Transverse colon (tissue), 4 donors: Measurements from ENCODE around the gene TOP2B. TPM values are rescaled to one million over a fixed set of nuclear protein-coding genes. Genes with fewer than 3 reads are reported as not detected.

Experiments used
- DNase-seq: peaks from one replicate; pipeline ENCODE4 v3.0.0-alpha.2; 2019
- H3K27ac ChIP-seq, 4 donors: fragments of 200-600 bp; sonication (generic); 2 replicates each; pipeline ENCODE4 v1.5.1; 2016 to 2018; ENCODE audit warnings: inconsistent platforms in 4 of 4
- H3K27me3 ChIP-seq: fragments of 200-600 bp; sonication (generic); 2 replicates; pipeline ENCODE4 v1.5.1; 2017; ENCODE audit warnings: inconsistent platforms
- H3K36me3 ChIP-seq, 4 donors: fragments of 200-600 bp; sonication (generic); 2 replicates each; pipeline ENCODE4 v1.5.1; 2017 to 2019; ENCODE audit warnings: inconsistent platforms in 4 of 4
- H3K4me1 ChIP-seq, 4 donors: fragments of 200-600 bp; sonication (generic); 2 replicates each; pipeline ENCODE4 v1.5.1; 2017 to 2020; ENCODE audit warnings: inconsistent platforms in 4 of 4
- H3K4me3 ChIP-seq, 4 donors: fragments of 200-600 bp; sonication (generic); 1 replicate in 1 of 4; 2 replicates in 3 of 4; pipeline versions ENCODE4 v1.5.1 to v1.6.1; 2017 to 2019; ENCODE audit warnings: inconsistent platforms in 4 of 4
- H3K9me3 ChIP-seq, 2 donors: fragments of 200-600 bp; sonication (generic); 2 replicates each; pipeline ENCODE4 v1.5.1; 2017 to 2019; ENCODE audit warnings: inconsistent platforms in 2 of 2
- CTCF ChIP-seq, 5 experiments: fragments of 200-600 bp in 3 of 5; fragments of 450-650 bp in 2 of 5; sonication (generic) in 3 of 5; IDR thresholded peaks; 1 replicate in 2 of 5; 2 replicates in 3 of 5; pipeline ENCODE4 v1.5.1; 2016 to 2017; ENCODE audit warnings: antibody characterized with exemption in 5 of 5, inconsistent platforms in 3 of 5, mild to moderate bottlenecking in 2 of 5, moderate library complexity in 1 of 5
- EP300 ChIP-seq: sonication (generic); formaldehyde crosslinking; IDR thresholded peaks from one replicate; pipeline ENCODE4 v1.6.1; 2017; ENCODE audit warnings: antibody characterized with exemption, low read depth
- POLR2A ChIP-seq: fragments of 450-650 bp; IDR thresholded peaks from one replicate; pipeline ENCODE4 v1.6.1; 2016; ENCODE audit warnings: antibody characterized with exemption, mild to moderate bottlenecking, moderate library complexity
- POLR2AphosphoS5 ChIP-seq, 3 donors: sonication (generic); formaldehyde crosslinking; IDR thresholded peaks; one replicate each; pipeline ENCODE4 v1.6.1; 2016; ENCODE audit warnings: antibody characterized with exemption in 3 of 3
- WGBS, 2 donors: methylation state at CpG; one replicate each; pipeline ENCODE4 v1.1.5; 2018; ENCODE audit warnings: low coverage in 1 of 2; 5-methylcytosine and 5-hydroxymethylcytosine counted together
- in situ Hi-C, 4 donors: fragments of 200-750 bp; cut with MboI; loops; one replicate each; pipeline versions ENCODE4 v1.15.0 to v1.15.1; 2017; ENCODE audit warnings: low sequenced_read_pairs in 3 of 4, low pct_ligation_motif_present in 1 of 4, low pct_unique_long_range_greater_than_20kb in 1 of 4
- intact Hi-C: fragments of 100-400 bp; cut with DNase I; formaldehyde crosslinking; loops from one replicate; pipeline ENCODE4 v1.15.1; 2023; ENCODE audit warnings: low total_unique reads
- total RNA-seq, 4 donors: library from RNA; depleted of rRNA; stranded (reverse); fragments of >200 nt; gene quantifications; one replicate each; pipeline ENCODE4 v1.1.0, GENCODE V29; 2016

TOP2B gene
- total RNA-seq, 4 donors from 2014 or later = 37.4 to 104 (median 71.5) TPM

- H3K27ac ChIP-seq = peak overlapping the region; percentile 92 to 99 (median 98)
- intact Hi-C loops = no loop called here
- TF ChIP-seq CTCF (IDR thresholded peaks at IDR 0.05) = no peak
- H3K27me3 ChIP-seq = no peaks in the 10 kb centered on the region
- no peaks in the 10 kb centered on the region for H3K9me3 ChIP-seq
- peak overlapping the region; percentile 54 to 89 (median 78) for H3K4me3 ChIP-seq
- peaks cover 9 to 51% (median 26%) of the 10 kb centered on the region in 4 donors for H3K4me1 ChIP-seq
- peak; percentile 27 for DNase-seq
- WGBS, 2 donors = 0% methylated on average over 15 of the region's 15 CpGs; no CpG with 5 or more reads in 1 of the 2 donors
- H3K36me3 ChIP-seq = no peaks in the 10 kb centered on the region
- in situ Hi-C loops = loop anchor here in 2 of 4 donors (10.0 to 25.0 kb wide), 3 partner anchors 121 to 199 kb away; partner anchors contain the start of genes NGLY1 (in 2 of the 2) and OXSM (in 1 of the 2)
Observed at GRCh38 chr3:25663347-25663868, 1.3 kb downstream of the TOP2B start.

- peak overlapping the region; percentile 54 to 89 (median 78) for H3K4me3 ChIP-seq
- H3K36me3 ChIP-seq = no peaks in the 10 kb centered on the region
- H3K9me3 ChIP-seq = no peaks in the 10 kb centered on the region
- 6 to 8% methylated on average over 7 of the region's 7 CpGs for WGBS, 2 donors
- peaks cover 9 to 55% (median 26%) of the 10 kb centered on the region in 4 donors for H3K4me1 ChIP-seq
- H3K27ac ChIP-seq = peak overlapping the region; percentile 92 to 99 (median 98)
- TF ChIP-seq EP300 = no peak
- TF ChIP-seq POLR2A = no peak
- TF ChIP-seq CTCF (IDR thresholded peaks at IDR 0.05) = no peak
- in situ Hi-C loops = loop anchor here in 2 of 4 donors (10.0 to 25.0 kb wide), 3 partner anchors 122 to 199 kb away; partner anchors contain the start of genes NGLY1 (in 2 of the 2) and OXSM (in 1 of the 2)
- intact Hi-C loops = no loop called here
- no peaks in the 10 kb centered on the region for H3K27me3 ChIP-seq
- DNase-seq = no peak
Observed at GRCh38 chr3:25662736-25663320, 1.9 kb downstream of the TOP2B start.

- H3K27ac ChIP-seq = peak overlapping the region; percentile 92 to 99 (median 98)
- no peaks in the 10 kb centered on the region for H3K36me3 ChIP-seq
- no peaks in the 10 kb centered on the region for H3K9me3 ChIP-seq
- 13 to 28% methylated on average over 4 of the region's 4 CpGs for WGBS, 2 donors
- DNase-seq = no peak
- in situ Hi-C loops = loop anchor here in 2 of 4 donors (10.0 to 25.0 kb wide), 3 partner anchors 123 to 200 kb away; partner anchors contain the start of genes NGLY1 (in 2 of the 2) and OXSM (in 1 of the 2)
- peak overlapping the region in 1 of 4 donors; percentile 79 for H3K4me3 ChIP-seq
- TF ChIP-seq EP300 (no peak), POLR2AphosphoS5 (IDR thresholded peaks at IDR 0.05) (no peak), POLR2A (no peak), CTCF (IDR thresholded peaks at IDR 0.05) (no peak)
- peaks cover 14 to 62% (median 28%) of the 10 kb centered on the region in 4 donors for H3K4me1 ChIP-seq
- no peaks in the 10 kb centered on the region for H3K27me3 ChIP-seq
- intact Hi-C loops = no loop called here
Observed at GRCh38 chr3:25661694-25662437, 2.8 kb downstream of the TOP2B start.

GRCh38 chr3:25658836-25659235 lies 5.9 kb downstream of the TOP2B start:
- in situ Hi-C loops (loop anchor here (5.0 to 25.0 kb wide), 5 partner anchors 128 to 206 kb away; partner anchors contain the start of genes NGLY1 (in 1 of the 4) and OXSM (in 1 of the 4)), intact Hi-C loops (no loop called here)
- DNase-seq = no peak
- Histone ChIP-seq H3K4me3 (no peak overlapping the region), H3K27me3 (no peaks in the 10 kb centered on the region), H3K4me1 (peaks cover 14 to 77% (median 34%) of the 10 kb centered on the region in 4 donors), H3K9me3 (no peaks in the 10 kb centered on the region), H3K27ac (no peak overlapping the region), H3K36me3 (no peaks in the 10 kb centered on the region)
- TF ChIP-seq POLR2AphosphoS5 (IDR thresholded peaks at IDR 0.05) (no peak), CTCF (IDR thresholded peaks at IDR 0.05) (no peak), POLR2A (no peak), EP300 (no peak)
- WGBS, 2 donors = 64 to 89% methylated on average over 1 of the region's 1 CpG
